Natural killer cell (primary cell): Measurements from ENCODE around the gene DMBX1. TPM values are rescaled to one million over a fixed set of nuclear protein-coding genes. Genes with fewer than 3 reads are reported as not detected.

Experiments used
- ATAC-seq, 3 donors: fragments of 150-1000 bp in 2 of 3; fragments of 200-7000 bp in 1 of 3; cut with Tn5 transposase; 1 replicate in 1 of 3; 2 replicates in 2 of 3; pipeline ENCODE4 v1.10.0; 2021; ENCODE audit warnings: mild to moderate bottlenecking in 2 of 3, moderate library complexity in 2 of 3
- DNase-seq, 2 donors: peaks; one replicate each; pipeline versions ENCODE4 v3.0.0 to v3.0.0-alpha.2; 2013 to 2021; ENCODE audit warnings: mixed read lengths in 1 of 2
- H3K27ac ChIP-seq: one replicate; pipeline ENCODE4 v1.5.1; 2013; ENCODE audit warnings: mild to moderate bottlenecking, low read length
- H3K27me3 ChIP-seq: one replicate; pipeline ENCODE4 v1.6.1; 2013; ENCODE audit warnings: low read length; ENCODE audit not compliant: control insufficient read depth, insufficient read depth
- H3K36me3 ChIP-seq: one replicate; pipeline ENCODE4 v1.6.1; 2013; ENCODE audit warnings: low read length; ENCODE audit not compliant: control insufficient read depth, insufficient read depth
- H3K4me1 ChIP-seq: one replicate; pipeline ENCODE4 v1.6.1; 2013; ENCODE audit warnings: low read length; ENCODE audit not compliant: control insufficient read depth, insufficient read depth
- H3K4me3 ChIP-seq: one replicate; pipeline ENCODE4 v1.5.1; 2013; ENCODE audit warnings: low read length
- H3K9me3 ChIP-seq: one replicate; pipeline ENCODE4 v1.6.1; 2013; ENCODE audit warnings: low read length; ENCODE audit not compliant: control insufficient read depth, insufficient read depth
- H3K27ac Mint-ChIP-seq, 2 donors: one replicate each; pipeline ENCODE4 v1.8.0; 2022; ENCODE audit warnings: mild to moderate bottlenecking in 2 of 2, mixed read lengths in 2 of 2, moderate library complexity in 1 of 2
- H3K27me3 Mint-ChIP-seq, 2 donors: one replicate each; pipeline ENCODE4 v1.8.0; 2022; ENCODE audit warnings: low read depth in 2 of 2, mixed read lengths in 2 of 2
- H3K36me3 Mint-ChIP-seq: one replicate; pipeline ENCODE4 v1.8.0; 2022; ENCODE audit warnings: mixed read lengths
- H3K4me1 Mint-ChIP-seq, 2 donors: one replicate each; pipeline ENCODE4 v1.8.0; 2022; ENCODE audit warnings: mixed read lengths in 2 of 2
- H3K4me3 Mint-ChIP-seq: one replicate; pipeline ENCODE4 v1.8.0; 2022; ENCODE audit warnings: mild to moderate bottlenecking, moderate library complexity, mixed read lengths
- H3K9me3 Mint-ChIP-seq, 2 donors: one replicate each; pipeline ENCODE4 v1.8.0; 2022; ENCODE audit warnings: mixed read lengths in 2 of 2
- CTCF ChIP-seq: fragments of 200-600 bp; IDR thresholded peaks from one replicate; pipeline ENCODE4 v1.8.0; 2022; ENCODE audit warnings: antibody characterized with exemption
- WGBS: methylation state at CpG from one replicate; pipeline ENCODE4 v1.1.7; 2013; ENCODE audit warnings: missing lambda C conversion rate; ENCODE audit not compliant: insufficient coverage; 5-methylcytosine and 5-hydroxymethylcytosine counted together
- intact Hi-C: fragments of 100-400 bp; cut with micrococcal nuclease; formaldehyde crosslinking; loops from one replicate; pipeline ENCODE4 v1.14.2; 2022
- total RNA-seq, 4 donors: library from RNA; stranded (reverse); fragments of 120-200 nt in 1 of 4; gene quantifications; one replicate each; pipeline versions ENCODE4 v1.2.3 to v1.2.4, GENCODE V29; 2013 to 2022

DMBX1 gene
- total RNA-seq, 3 donors from 2014 or later (not counting 1 experiment from before 2014, with no cell fraction given): not detected

GRCh38 chr1:46458190-46458589, 31.4 kb upstream of the DMBX1 start:
- DNase-seq: no peak
- Mint-ChIP-seq H3K36me3 (no peaks in the 10 kb centered on the region), H3K4me3 (no peak overlapping the region), H3K4me1 (no peaks in the 10 kb centered on the region), H3K27me3 (peaks cover 32 to 46% of the 10 kb centered on the region in 2 donors), H3K9me3 (no peaks in the 10 kb centered on the region), H3K27ac (no peak overlapping the region)
- Histone ChIP-seq H3K9me3 (no peaks in the 10 kb centered on the region), H3K4me3 (no peak overlapping the region), H3K4me1 (no peaks in the 10 kb centered on the region), H3K27ac (no peak overlapping the region), H3K27me3 (no peaks in the 10 kb centered on the region), H3K36me3 (no peaks in the 10 kb centered on the region)
- no peak for ATAC-seq
- 59% methylated on average over 4 of the region's 4 CpGs for WGBS
- intact Hi-C loops: no loop called here
- TF ChIP-seq CTCF: no peak

DNA sequence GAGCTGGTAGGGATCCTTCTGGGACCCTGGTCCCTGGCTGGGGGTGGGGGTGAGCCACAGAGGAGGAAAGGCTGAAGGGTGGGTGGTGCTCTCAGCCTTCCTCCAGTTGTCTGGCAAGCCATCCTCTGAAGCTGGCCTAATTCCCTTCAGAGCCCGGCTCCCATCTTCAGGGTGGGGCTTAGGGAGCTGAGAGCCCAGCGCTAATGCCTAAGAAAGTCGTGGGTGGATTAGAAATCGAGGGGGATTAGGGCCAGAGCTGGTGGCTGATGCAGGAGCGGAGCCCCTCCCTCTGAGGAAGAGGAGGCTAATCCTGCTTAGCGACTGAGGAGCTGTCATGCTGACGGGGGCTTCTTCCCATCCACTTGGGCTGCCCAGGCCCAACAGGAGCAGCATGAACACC, 30.8 kb upstream of the DMBX1 start:
- TF ChIP-seq CTCF: no peak
- Histone ChIP-seq H3K36me3 (no peaks in the 10 kb centered on the region), H3K9me3 (no peaks in the 10 kb centered on the region), H3K27me3 (no peaks in the 10 kb centered on the region), H3K27ac (no peak overlapping the region), H3K4me1 (no peaks in the 10 kb centered on the region), H3K4me3 (no peak overlapping the region)
- no peaks in the 10 kb centered on the region for H3K9me3 Mint-ChIP-seq
- no peak overlapping the region for H3K4me3 Mint-ChIP-seq
- DNase-seq: no peak
- H3K27ac Mint-ChIP-seq: no peak overlapping the region
- no peak for ATAC-seq
- H3K36me3 Mint-ChIP-seq: no peaks in the 10 kb centered on the region
- H3K4me1 Mint-ChIP-seq: no peaks in the 10 kb centered on the region
- intact Hi-C loops: no loop called here
- H3K27me3 Mint-ChIP-seq: peaks cover 33 to 45% of the 10 kb centered on the region in 2 donors
- WGBS: 77% methylated on average over 7 of the region's 7 CpGs

DNA sequence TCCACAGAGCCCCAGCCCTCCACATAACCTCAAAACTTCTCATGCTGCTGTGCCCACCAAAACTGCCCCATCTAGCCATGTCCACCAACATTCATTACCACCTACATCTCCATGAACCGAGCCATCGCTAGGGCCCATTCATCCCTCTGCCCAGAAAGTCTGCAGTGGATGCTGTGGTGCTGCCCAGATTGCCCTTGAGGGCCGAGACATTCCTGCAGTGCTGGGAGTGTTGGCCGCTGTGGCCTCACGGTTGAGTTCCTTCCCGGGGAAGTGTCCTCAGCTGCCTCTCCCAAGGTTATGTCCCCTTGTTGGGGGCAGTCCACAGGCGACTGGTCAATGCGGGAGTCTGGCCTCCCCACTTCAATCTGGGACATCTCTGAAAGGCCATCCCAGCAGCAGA, 30.3 kb upstream of the DMBX1 start:
- H3K4me3 ChIP-seq: no peak overlapping the region
- H3K27ac Mint-ChIP-seq: no peak overlapping the region
- no peak overlapping the region for H3K4me3 Mint-ChIP-seq
- H3K9me3 ChIP-seq: no peaks in the 10 kb centered on the region
- H3K36me3 Mint-ChIP-seq: no peaks in the 10 kb centered on the region
- no peaks in the 10 kb centered on the region for H3K4me1 ChIP-seq
- peaks cover 36 to 42% of the 10 kb centered on the region in 2 donors for H3K27me3 Mint-ChIP-seq
- DNase-seq (no peak), ATAC-seq (no peak)
- 75% methylated on average over 8 of the region's 8 CpGs for WGBS
- no peaks in the 10 kb centered on the region for H3K36me3 ChIP-seq
- no peaks in the 10 kb centered on the region for H3K27me3 ChIP-seq
- intact Hi-C loops: no loop called here
- no peak for TF ChIP-seq CTCF
- no peaks in the 10 kb centered on the region for H3K4me1 Mint-ChIP-seq
- no peak overlapping the region for H3K27ac ChIP-seq
- no peaks in the 10 kb centered on the region for H3K9me3 Mint-ChIP-seq

- no peaks in the 10 kb centered on the region for H3K36me3 Mint-ChIP-seq
- peaks cover 5% of the 10 kb centered on the region for H3K27me3 ChIP-seq
- no peak overlapping the region for H3K27ac ChIP-seq
- no peak overlapping the region for H3K27ac Mint-ChIP-seq
- no peaks in the 10 kb centered on the region for H3K36me3 ChIP-seq
- H3K4me1 ChIP-seq: peaks cover 3% of the 10 kb centered on the region
- peaks cover 0 to 5% of the 10 kb centered on the region in 2 donors for H3K4me1 Mint-ChIP-seq
- H3K4me3 Mint-ChIP-seq: no peak overlapping the region
- H3K4me3 ChIP-seq: no peak overlapping the region
- H3K9me3 ChIP-seq: no peaks in the 10 kb centered on the region
- intact Hi-C loops: no loop called here
- ATAC-seq: no peak
- DNase-seq: no peak
- H3K9me3 Mint-ChIP-seq: no peaks in the 10 kb centered on the region
- TF ChIP-seq CTCF: no peak
- WGBS: 70% methylated on average over 11 of the region's 11 CpGs
- peaks cover 41% of the 10 kb centered on the region in 2 donors for H3K27me3 Mint-ChIP-seq
Measured at GRCh38 chr1:46461017-46461808, 28.4 kb upstream of the DMBX1 start.
